ENCODE measurements around the gene MRFAP1L1.

The MRFAP1L1 gene

DNA sequence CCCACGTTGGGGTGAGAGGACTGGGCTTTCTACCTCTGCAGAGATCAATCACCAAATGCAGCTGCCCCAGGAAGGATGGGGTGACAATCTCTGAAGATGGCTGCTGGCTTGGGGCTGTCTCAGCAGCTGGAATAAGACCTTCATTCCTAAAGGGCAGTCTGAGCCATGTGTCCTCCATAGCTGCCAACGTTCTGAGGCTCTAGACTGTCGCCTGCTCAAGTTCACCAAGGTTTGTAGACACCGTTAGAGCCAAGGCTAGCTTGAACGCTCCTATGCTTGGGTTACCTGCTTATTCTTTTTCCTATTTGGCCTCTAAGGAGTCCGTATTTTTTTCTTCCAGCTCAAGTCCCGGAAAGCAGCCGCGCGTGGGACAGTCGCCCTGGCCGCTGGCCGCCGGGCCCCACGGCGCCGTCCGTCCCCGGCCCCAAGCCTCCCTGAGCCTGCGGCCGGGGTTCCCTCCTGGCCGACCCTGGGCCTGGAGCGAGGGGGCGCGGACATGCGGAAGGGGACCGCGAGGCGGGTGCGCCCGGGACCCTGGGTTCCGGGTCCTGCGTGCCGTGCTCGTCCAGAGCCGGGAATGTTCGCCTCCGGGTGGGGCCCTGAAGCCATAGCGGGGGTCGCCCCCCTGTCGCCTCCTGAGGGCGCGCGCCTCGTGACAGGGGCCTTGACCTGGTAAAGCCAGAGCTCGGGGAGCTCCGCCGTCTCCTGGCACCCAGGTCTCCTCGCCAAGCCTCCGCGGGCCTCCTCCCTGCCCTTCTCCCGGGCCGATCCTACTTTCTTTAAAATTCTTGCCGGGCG lies 45.9 kb downstream of the MRFAP1L1 start:
- peak; percentile 41 for DNase-seq

DNA sequence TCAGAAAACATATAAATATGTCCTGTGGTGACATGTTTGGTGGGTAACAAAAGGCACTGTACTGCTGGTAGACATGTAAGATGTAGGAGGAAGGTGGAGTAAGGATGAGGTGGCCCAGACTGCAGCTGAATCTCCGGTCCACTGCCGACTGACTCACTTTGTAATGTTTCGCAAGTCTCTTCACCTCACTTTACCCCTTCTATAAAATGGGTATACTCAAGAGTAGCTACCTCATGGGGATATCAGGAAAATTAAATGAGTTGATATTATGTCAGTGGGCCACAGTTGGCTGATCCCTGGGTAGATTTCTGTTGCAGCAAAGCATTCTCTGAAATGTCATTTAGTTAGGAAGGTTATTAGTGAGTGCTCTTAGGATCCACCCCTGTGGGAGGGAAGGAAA lies 47.1 kb downstream of the MRFAP1L1 start:
- DNase-seq, result no peak

GRCh38 chr4:6660430-6660829 lies 49.2 kb downstream of the MRFAP1L1 start:
- DNase-seq, result no peak

GRCh38 chr4:6659897-6660296 lies 49.8 kb downstream of the MRFAP1L1 start:
- no peak for DNase-seq

DNA sequence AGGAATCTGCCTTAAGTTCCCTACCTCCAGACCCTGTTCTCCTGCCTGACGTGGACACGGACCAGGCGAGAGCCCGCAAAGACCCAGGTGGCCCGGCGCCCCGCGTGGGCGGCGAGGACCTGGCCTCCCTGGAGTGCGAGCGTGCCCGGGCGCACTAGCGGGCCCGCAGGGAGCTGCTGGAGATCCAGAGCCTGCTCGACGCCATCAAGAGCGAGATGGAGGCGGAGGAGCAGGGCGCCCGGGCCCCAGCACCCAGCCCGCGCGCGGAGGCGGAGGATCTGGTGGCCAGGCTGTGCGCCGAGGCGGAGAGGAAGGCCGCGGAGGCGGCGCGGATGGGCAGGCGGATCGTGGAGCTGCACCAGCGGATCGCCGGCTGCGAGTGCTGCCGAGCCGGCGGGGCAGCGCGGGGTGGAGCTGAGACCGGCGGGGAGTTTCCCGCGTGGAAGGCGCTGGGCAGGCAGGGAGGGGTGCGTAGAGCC lies 51.0 kb downstream of the MRFAP1L1 start:
- DNase-seq, result peak; percentile 77

- no peak for DNase-seq
Measured at GRCh38 chr4:6658209-6658595, 51.5 kb downstream of the MRFAP1L1 start.
